Measurements from ENCODE around the gene LOC101059915.

GRCh38 chrX:71625471-71625870 lies 41.9 kb upstream of the LOC101059915 start:
- TF ChIP-seq CTCF (IDR thresholded peaks at IDR 0.05; ENCODE audit: low read depth, low read length, poor library complexity, severe bottlenecking) (no peak), EZH2phosphoT487 (IDR thresholded peaks at IDR 0.05; ENCODE audit: borderline replicate concordance, low read length) (no peak)
